Uterus (tissue), 2 donors: ENCODE data around the gene LACC1.

Source experiments
- POLR2A ChIP-seq, 2 donors: fragments of 450-650 bp; IDR thresholded peaks; one replicate each; pipeline ENCODE4 v1.6.1; 2016; ENCODE audit warnings: antibody characterized with exemption in 2 of 2, mild to moderate bottlenecking in 1 of 2, moderate library complexity in 1 of 2
- TF ChIP-seq, protein P1 (sequence below), 4 experiments: fragments of 200-600 bp in 2 of 4; fragments of 450-650 bp in 2 of 4; sonication (generic) in 2 of 4; IDR thresholded peaks; one replicate each; pipeline ENCODE4 v1.5.1; 2016 to 2019; ENCODE audit warnings: antibody characterized with exemption in 4 of 4, mild to moderate bottlenecking in 2 of 4, moderate library complexity in 1 of 4

DNA sequence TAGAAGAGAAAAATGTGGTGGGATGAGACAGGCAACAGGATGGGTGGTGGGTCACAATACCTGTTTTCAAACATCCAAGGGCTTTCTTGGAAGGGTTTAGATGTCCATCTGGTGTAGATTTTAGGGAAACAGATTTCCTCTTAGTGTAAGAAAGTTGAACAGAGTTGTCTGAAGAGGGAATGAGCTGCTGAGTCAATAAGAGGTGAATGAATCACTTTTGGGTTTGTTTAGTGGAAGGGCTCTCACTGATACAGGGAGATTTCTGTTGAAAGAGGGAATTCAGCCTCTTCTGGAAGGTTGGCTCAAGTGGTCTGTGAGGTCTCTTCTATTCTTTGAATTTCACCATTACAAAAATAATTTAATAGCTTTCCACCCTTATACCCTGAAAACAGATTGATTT lies 54.6 kb downstream of the LACC1 start:
- TF ChIP-seq, protein P1, sequence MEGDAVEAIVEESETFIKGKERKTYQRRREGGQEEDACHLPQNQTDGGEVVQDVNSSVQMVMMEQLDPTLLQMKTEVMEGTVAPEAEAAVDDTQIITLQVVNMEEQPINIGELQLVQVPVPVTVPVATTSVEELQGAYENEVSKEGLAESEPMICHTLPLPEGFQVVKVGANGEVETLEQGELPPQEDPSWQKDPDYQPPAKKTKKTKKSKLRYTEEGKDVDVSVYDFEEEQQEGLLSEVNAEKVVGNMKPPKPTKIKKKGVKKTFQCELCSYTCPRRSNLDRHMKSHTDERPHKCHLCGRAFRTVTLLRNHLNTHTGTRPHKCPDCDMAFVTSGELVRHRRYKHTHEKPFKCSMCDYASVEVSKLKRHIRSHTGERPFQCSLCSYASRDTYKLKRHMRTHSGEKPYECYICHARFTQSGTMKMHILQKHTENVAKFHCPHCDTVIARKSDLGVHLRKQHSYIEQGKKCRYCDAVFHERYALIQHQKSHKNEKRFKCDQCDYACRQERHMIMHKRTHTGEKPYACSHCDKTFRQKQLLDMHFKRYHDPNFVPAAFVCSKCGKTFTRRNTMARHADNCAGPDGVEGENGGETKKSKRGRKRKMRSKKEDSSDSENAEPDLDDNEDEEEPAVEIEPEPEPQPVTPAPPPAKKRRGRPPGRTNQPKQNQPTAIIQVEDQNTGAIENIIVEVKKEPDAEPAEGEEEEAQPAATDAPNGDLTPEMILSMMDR (IDR thresholded peaks at IDR 0.05), result no peak
- no peak for TF ChIP-seq POLR2A (IDR thresholded peaks at IDR 0.05)
